AG04450 (cell line): Measurements from ENCODE around the gene SEMA5A. TPM values are rescaled to one million over a fixed set of nuclear protein-coding genes. Genes with fewer than 3 reads are reported as not detected.

Experiments
- CTCF ChIA-PET: fragments of 300-600, 350-600 bp; formaldehyde crosslinking; extraction: SDS; loops from one replicate; lab custom pipeline; 2022; ENCODE audit warnings: antibody characterized with exemption, inconsistent platforms; lab: Charles Lee
- POLR2A ChIA-PET: fragments of 350-600 bp; formaldehyde crosslinking; extraction: SDS; loops from one replicate; lab custom pipeline; 2021; ENCODE audit warnings: antibody characterized with exemption, inconsistent platforms; lab: Yijun Ruan, JAX
- DNase-seq: peaks from one replicate; pipeline ENCODE4 v3.0.0-alpha.2; 2011; ENCODE audit warnings: low read depth, low spot score
- H3K27ac ChIP-seq: one replicate; pipeline ENCODE4 v1.5.1; 2012; ENCODE audit warnings: low read depth, low read length, control low read depth
- H3K27me3 ChIP-seq: one replicate; pipeline ENCODE4 v1.6.0; 2012; ENCODE audit warnings: low read length; ENCODE audit not compliant: control insufficient read depth, insufficient read depth
- H3K4me3 ChIP-seq: 2 replicates; pipeline ENCODE4 v1.5.1; 2011; ENCODE audit warnings: mild to moderate bottlenecking, low read depth, low read length, control low read depth
- H3K9me3 ChIP-seq: 2 replicates; pipeline ENCODE4 v1.5.1; 2012; ENCODE audit warnings: low read length; ENCODE audit not compliant: control insufficient read depth, insufficient read depth
- polyA plus RNA-seq: library from polyadenylated mRNA; depleted of rRNA; stranded (reverse); fragments of >200 nt; gene quantifications from 2 replicates; pipeline ENCODE4 v1.2.3, GENCODE V29; 2011
- TF ChIP-seq, protein P1 (sequence below): IDR thresholded peaks from 2 replicates; pipeline ENCODE4 v1.5.1; 2011; ENCODE audit warnings: low read depth, low read length, control low read depth, inconsistent platforms

SEMA5A gene
- polyA plus RNA-seq, 1 experiment: 31.8 TPM

DNA sequence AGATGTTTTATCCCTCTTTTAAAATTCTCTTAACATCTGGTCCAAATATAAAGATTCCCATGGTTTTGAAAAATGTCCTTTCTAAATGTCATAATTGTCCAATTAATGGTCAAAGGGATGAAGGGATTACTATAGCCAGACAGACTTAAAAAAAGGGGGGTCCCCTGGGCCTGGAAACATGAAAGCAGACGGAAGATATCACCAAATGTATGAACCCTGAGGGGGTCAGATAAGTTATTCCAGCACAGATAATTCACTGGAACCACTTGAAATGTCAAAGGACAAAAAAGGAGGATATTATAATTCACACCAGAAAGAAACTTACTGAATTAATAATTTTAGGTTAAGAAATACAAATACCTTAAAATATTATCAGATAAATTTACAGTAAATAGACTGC lies 155.8 kb downstream of the SEMA5A start:
- POLR2A ChIA-PET: no interaction called here
- TF ChIP-seq, protein P1, sequence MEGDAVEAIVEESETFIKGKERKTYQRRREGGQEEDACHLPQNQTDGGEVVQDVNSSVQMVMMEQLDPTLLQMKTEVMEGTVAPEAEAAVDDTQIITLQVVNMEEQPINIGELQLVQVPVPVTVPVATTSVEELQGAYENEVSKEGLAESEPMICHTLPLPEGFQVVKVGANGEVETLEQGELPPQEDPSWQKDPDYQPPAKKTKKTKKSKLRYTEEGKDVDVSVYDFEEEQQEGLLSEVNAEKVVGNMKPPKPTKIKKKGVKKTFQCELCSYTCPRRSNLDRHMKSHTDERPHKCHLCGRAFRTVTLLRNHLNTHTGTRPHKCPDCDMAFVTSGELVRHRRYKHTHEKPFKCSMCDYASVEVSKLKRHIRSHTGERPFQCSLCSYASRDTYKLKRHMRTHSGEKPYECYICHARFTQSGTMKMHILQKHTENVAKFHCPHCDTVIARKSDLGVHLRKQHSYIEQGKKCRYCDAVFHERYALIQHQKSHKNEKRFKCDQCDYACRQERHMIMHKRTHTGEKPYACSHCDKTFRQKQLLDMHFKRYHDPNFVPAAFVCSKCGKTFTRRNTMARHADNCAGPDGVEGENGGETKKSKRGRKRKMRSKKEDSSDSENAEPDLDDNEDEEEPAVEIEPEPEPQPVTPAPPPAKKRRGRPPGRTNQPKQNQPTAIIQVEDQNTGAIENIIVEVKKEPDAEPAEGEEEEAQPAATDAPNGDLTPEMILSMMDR: no peak
- CTCF ChIA-PET: no interaction called here
- H3K4me3 ChIP-seq: no peak overlapping the region
- H3K27me3 ChIP-seq: no peaks in the 10 kb centered on the region
- no peak for DNase-seq
- no peaks in the 10 kb centered on the region for H3K9me3 ChIP-seq
- no peak overlapping the region for H3K27ac ChIP-seq

DNA sequence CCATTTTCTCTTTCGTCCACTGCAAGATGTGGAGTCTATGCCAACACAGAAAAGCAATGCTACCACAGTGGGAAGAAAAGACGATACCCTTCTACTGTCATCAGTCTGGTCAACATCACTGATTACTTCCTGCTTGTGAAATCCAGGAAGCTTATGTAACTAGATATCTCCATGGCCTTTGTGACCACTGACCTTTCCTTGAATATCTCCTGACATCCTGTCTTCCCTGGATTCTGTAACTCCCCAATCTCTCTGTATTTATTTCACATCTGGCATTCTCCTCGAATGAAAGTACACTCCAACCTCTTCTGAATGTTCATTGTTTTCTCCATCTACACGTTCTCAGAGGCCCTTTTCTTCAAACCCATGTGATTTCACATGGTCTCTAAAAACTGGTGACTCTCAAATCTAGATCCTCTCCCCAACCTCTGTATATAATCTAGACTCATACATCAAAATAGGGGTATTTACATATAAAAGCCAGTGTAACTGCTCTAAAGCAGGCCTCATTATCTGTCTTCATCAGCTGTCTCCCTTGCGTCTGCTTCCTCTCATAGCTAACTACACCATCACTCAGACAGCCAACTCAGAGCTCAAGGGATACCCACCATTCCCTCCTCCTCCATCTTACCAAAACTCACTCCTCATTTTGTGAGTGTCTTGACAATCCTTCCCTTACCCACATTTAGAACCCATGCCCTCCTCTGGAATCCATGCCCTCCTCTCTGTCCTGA lies 156.8 kb downstream of the SEMA5A start:
- no peaks in the 10 kb centered on the region for H3K27me3 ChIP-seq
- H3K9me3 ChIP-seq: no peaks in the 10 kb centered on the region
- TF ChIP-seq, protein P1: no peak
- no peak overlapping the region for H3K4me3 ChIP-seq
- ChIA-PET CTCF (no interaction called here), POLR2A (no interaction called here)
- no peak overlapping the region for H3K27ac ChIP-seq
- no peak for DNase-seq

DNA sequence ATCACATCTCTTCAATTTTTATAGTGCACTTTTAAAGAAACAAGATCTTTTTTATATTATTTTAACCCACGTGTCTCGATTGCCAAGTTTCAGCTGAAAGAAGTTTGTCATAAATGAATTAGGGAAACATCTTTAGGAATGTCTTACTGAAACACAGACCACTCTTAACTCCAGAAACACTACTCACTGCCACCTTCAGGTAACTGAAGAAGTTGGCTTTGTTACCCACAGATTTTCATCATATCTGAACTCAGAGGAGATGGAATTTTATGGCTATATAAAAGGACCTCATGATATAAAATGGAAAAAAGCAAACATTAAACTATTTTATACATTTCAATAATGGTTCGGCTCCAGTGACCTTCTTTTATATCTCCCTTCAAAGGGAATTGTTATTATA lies 158.0 kb downstream of the SEMA5A start:
- ChIA-PET POLR2A (no interaction called here), CTCF (interaction anchor here (0.7 kb wide), 1 partner anchor 10 kb away, joined by 4 read pairs; no protein-coding TSS in a partner anchor)
- no peak for DNase-seq
- TF ChIP-seq, protein P1: peak; percentile 32; the same call in 1 of the 2 replicates
- no peaks in the 10 kb centered on the region for H3K27me3 ChIP-seq
- H3K27ac ChIP-seq: no peak overlapping the region
- H3K9me3 ChIP-seq: no peaks in the 10 kb centered on the region
- no peak overlapping the region for H3K4me3 ChIP-seq

DNA sequence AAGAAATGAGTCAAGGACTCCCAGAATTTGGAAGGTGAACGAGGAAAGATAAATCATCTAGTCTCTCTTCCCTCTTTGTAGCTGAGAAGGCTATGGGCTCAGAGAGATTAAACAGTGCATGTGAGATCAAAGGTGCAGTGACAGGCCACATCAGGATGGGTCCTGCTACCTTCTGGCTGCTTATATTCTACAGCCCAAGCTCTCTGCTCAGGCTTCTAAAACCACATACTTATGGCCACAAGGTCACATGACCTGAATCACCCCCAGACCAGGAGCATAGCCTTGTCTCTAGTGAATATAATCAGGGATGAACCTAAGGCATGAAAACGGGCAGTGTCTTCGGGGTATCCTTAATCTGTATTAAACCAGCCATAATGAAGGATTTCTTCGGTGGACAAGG lies 158.9 kb downstream of the SEMA5A start:
- Histone ChIP-seq H3K27ac (no peak overlapping the region), H3K9me3 (no peaks in the 10 kb centered on the region), H3K4me3 (no peak overlapping the region), H3K27me3 (no peaks in the 10 kb centered on the region)
- TF ChIP-seq, protein P1: no peak
- POLR2A ChIA-PET: no interaction called here
- CTCF ChIA-PET: no interaction called here
- DNase-seq: no peak

DNA sequence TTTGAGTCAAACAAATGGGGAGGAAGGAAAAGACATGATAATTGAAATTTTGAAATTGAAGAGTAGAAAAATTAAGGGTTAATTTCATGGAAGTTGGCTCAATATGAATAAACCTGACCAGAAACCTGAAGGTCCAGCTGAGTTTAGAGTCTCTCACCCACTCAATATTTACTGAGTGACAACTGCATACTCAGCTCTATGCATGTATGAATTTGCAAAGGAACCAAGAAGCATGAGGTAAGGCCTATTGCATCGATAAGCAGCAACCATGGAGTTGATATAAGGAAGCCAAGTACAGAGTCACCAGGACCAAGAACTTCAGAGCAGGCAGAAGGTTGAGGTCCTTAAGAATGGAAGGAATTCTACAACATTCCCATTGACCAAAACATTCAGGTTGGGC lies 163.4 kb downstream of the SEMA5A start:
- TF ChIP-seq, protein P1: no peak
- no peak for DNase-seq
- Histone ChIP-seq H3K27ac (no peak overlapping the region), H3K4me3 (no peak overlapping the region), H3K27me3 (no peaks in the 10 kb centered on the region), H3K9me3 (no peaks in the 10 kb centered on the region)
- ChIA-PET CTCF (no interaction called here), POLR2A (no interaction called here)
